PC-9 (cell line): ENCODE results near the gene CAMTA1. TPM values are rescaled to one million over a fixed set of nuclear protein-coding genes. Genes with fewer than 3 reads are reported as not detected.

Experiments used
- BruUV-seq: library from RNA; stranded (reverse); fragments of 400-500 nt; replicated peaks from 2 replicates; lab custom pipeline; 2021; lab: Mats Ljungman, UMichigan
- CTCF ChIA-PET: fragments of 300-600 bp; sonication (Branson Sonifier 250); formaldehyde crosslinking; loops from one replicate; lab custom pipeline; 2022; ENCODE audit warnings: antibody characterized with exemption; lab: Charles Lee
- POLR2A ChIA-PET: fragments of 300-600 bp; sonication (Branson Sonifier 250); formaldehyde crosslinking; loops from one replicate; lab custom pipeline; 2022; ENCODE audit warnings: antibody characterized with exemption; ENCODE audit not compliant: unreplicated experiment; lab: Charles Lee
- DNase-seq, 2 experiments: peaks; one replicate each; pipeline versions ENCODE4 v3.0.0 to v3.0.0-alpha.2; 2015 to 2022; ENCODE audit warnings: mixed read lengths in 1 of 2
- H2AFZ ChIP-seq: fragments of 200-600 bp; sonication (generic); 2 replicates; pipeline ENCODE4 v1.8.1; 2017; ENCODE audit warnings: antibody characterized with exemption
- H3F3A ChIP-seq: fragments of 200-600 bp; sonication (generic); 2 replicates; pipeline ENCODE4 v1.8.1; 2017; ENCODE audit warnings: antibody characterized with exemption, mild to moderate bottlenecking, low read depth; ENCODE audit not compliant: insufficient read depth
- H3K27ac ChIP-seq: fragments of 200-600 bp; sonication (generic); 2 replicates; pipeline ENCODE4 v1.6.1; 2016; ENCODE audit warnings: mixed run types
- H3K27me3 ChIP-seq: fragments of 200-600 bp; sonication (generic); 2 replicates; pipeline ENCODE4 v1.6.1; 2016; ENCODE audit warnings: low read depth, mixed run types; ENCODE audit not compliant: insufficient read depth
- H3K36me3 ChIP-seq: fragments of 200-600 bp; sonication (generic); 2 replicates; pipeline ENCODE4 v1.6.1; 2016; ENCODE audit warnings: low read depth, mixed run types
- H3K4me1 ChIP-seq: fragments of 200-600 bp; sonication (generic); replicated peaks from 2 replicates; pipeline ENCODE4 v1.6.1; 2016; ENCODE audit warnings: mixed run types; ENCODE audit not compliant: insufficient read depth
- H3K4me2 ChIP-seq: fragments of 200-600 bp; sonication (generic); 2 replicates; pipeline ENCODE4 v1.6.1; 2017; ENCODE audit warnings: mixed run types
- H3K4me3 ChIP-seq: fragments of 200-600 bp; sonication (generic); 2 replicates; pipeline ENCODE4 v1.6.1; 2016; ENCODE audit warnings: mixed run types
- H3K79me2 ChIP-seq: fragments of 200-600 bp; sonication (generic); 2 replicates; pipeline ENCODE4 v1.6.1; 2017; ENCODE audit warnings: low read depth, mixed run types
- H3K9me2 ChIP-seq: fragments of 200-600 bp; sonication (generic); 2 replicates; pipeline ENCODE4 v1.8.1; 2017; ENCODE audit warnings: mild to moderate bottlenecking; ENCODE audit not compliant: insufficient read depth
- H3K9me3 ChIP-seq: fragments of 200-600 bp; sonication (generic); 2 replicates; pipeline ENCODE4 v1.8.1; 2016; ENCODE audit warnings: low read depth; ENCODE audit not compliant: insufficient read depth
- H4K20me1 ChIP-seq: fragments of 200-600 bp; sonication (generic); 2 replicates; pipeline ENCODE4 v1.8.1; 2017; ENCODE audit not compliant: insufficient read depth
- EZH2 ChIP-seq: fragments of 200-600 bp; sonication (generic); IDR thresholded peaks from 2 replicates; pipeline ENCODE4 v1.8.0; 2017; ENCODE audit warnings: antibody characterized with exemption, low read depth
- intact Hi-C: fragments of 100-400 bp; cut with micrococcal nuclease; formaldehyde crosslinking; loops from one replicate; pipeline ENCODE4 v1.10.0; 2022; ENCODE audit not compliant: unreplicated experiment
- total RNA-seq: library from RNA; stranded (reverse); gene quantifications from 2 replicates; pipeline ENCODE4 v1.2.3, GENCODE V29; 2021
- TF ChIP-seq, protein P1 (sequence below): fragments of 200-600 bp; sonication (generic); conservative IDR thresholded peaks from 2 replicates; pipeline ENCODE4 v1.6.1; 2017; ENCODE audit warnings: mixed run types, antibody characterized with exemption, mild to moderate bottlenecking, moderate library complexity

The CAMTA1 gene
- total RNA-seq, 1 experiment from 2014 or later: 72.3 TPM

GRCh38 chr1:7322283-7322785 lies 537.1 kb downstream of the CAMTA1 start:
- no peak overlapping the region for H3K4me3 ChIP-seq
- no peak for TF ChIP-seq EZH2
- TF ChIP-seq, protein P1, sequence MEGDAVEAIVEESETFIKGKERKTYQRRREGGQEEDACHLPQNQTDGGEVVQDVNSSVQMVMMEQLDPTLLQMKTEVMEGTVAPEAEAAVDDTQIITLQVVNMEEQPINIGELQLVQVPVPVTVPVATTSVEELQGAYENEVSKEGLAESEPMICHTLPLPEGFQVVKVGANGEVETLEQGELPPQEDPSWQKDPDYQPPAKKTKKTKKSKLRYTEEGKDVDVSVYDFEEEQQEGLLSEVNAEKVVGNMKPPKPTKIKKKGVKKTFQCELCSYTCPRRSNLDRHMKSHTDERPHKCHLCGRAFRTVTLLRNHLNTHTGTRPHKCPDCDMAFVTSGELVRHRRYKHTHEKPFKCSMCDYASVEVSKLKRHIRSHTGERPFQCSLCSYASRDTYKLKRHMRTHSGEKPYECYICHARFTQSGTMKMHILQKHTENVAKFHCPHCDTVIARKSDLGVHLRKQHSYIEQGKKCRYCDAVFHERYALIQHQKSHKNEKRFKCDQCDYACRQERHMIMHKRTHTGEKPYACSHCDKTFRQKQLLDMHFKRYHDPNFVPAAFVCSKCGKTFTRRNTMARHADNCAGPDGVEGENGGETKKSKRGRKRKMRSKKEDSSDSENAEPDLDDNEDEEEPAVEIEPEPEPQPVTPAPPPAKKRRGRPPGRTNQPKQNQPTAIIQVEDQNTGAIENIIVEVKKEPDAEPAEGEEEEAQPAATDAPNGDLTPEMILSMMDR: no peak
- H3F3A ChIP-seq: no peaks in the 10 kb centered on the region
- ChIA-PET CTCF (no interaction called here), POLR2A (no interaction called here)
- H3K4me1 ChIP-seq: no peaks in the 10 kb centered on the region
- H2AFZ ChIP-seq: no peak overlapping the region
- no peaks in the 10 kb centered on the region for H4K20me1 ChIP-seq
- no peaks in the 10 kb centered on the region for H3K79me2 ChIP-seq
- no peak for DNase-seq
- H3K27me3 ChIP-seq: 0 out of 2 replicates have a peak, but pooled peaks cover 3% of the 10 kb centered on the region
- no peak overlapping the region for H3K27ac ChIP-seq
- no TSS peak for BruUV-seq
- intact Hi-C loops: no loop called here
- H3K9me3 ChIP-seq: no peaks in the 10 kb centered on the region
- H3K36me3 ChIP-seq: no peaks in the 10 kb centered on the region
- H3K9me2 ChIP-seq: no peaks in the 10 kb centered on the region
- H3K4me2 ChIP-seq: no peak overlapping the region

- Histone ChIP-seq H3K4me2 (no peak overlapping the region), H3K4me1 (no peaks in the 10 kb centered on the region), H2AFZ (no peak overlapping the region), H3F3A (no peaks in the 10 kb centered on the region), H3K9me2 (no peaks in the 10 kb centered on the region), H3K4me3 (no peak overlapping the region), H4K20me1 (no peaks in the 10 kb centered on the region), H3K27me3 (0 out of 2 replicates have a peak, but pooled peaks cover 3% of the 10 kb centered on the region), H3K36me3 (no peaks in the 10 kb centered on the region), H3K9me3 (no peaks in the 10 kb centered on the region), H3K27ac (no peak overlapping the region), H3K79me2 (no peaks in the 10 kb centered on the region)
- intact Hi-C loops: no loop called here
- no peak for TF ChIP-seq EZH2
- TF ChIP-seq, protein P1: no peak
- DNase-seq: no peak
- no TSS peak for BruUV-seq
- ChIA-PET CTCF (no interaction called here), POLR2A (no interaction called here)
Measured at GRCh38 chr1:7322912-7323311, 537.7 kb downstream of the CAMTA1 start.

- TF ChIP-seq, protein P1: no peak
- no peak for TF ChIP-seq EZH2
- BruUV-seq: no TSS peak
Measured at GRCh38 chr1:7325254-7325653, 540.0 kb downstream of the CAMTA1 start.

More at GRCh38 chr1:7325254-7325653, 540.0 kb downstream of the CAMTA1 start:
- H3F3A ChIP-seq: no peaks in the 10 kb centered on the region
- H3K4me3 ChIP-seq: no peak overlapping the region
- no peaks in the 10 kb centered on the region for H3K9me2 ChIP-seq
- CTCF ChIA-PET: no interaction called here
- no peak overlapping the region for H3K4me2 ChIP-seq
- H3K27ac ChIP-seq: no peak overlapping the region
- H3K27me3 ChIP-seq: peaks cover 9% of the 10 kb centered on the region; the same call in 1 of the 2 replicates
- H3K36me3 ChIP-seq: no peaks in the 10 kb centered on the region
- DNase-seq: no peak
- H2AFZ ChIP-seq: no peak overlapping the region
- H3K79me2 ChIP-seq: no peaks in the 10 kb centered on the region
- H3K9me3 ChIP-seq: no peaks in the 10 kb centered on the region
- intact Hi-C loops: no loop called here
- no peaks in the 10 kb centered on the region for H4K20me1 ChIP-seq
- no peaks in the 10 kb centered on the region for H3K4me1 ChIP-seq
- POLR2A ChIA-PET: no interaction called here
